ENCODE data around the gene LRRC75B. TPM values are rescaled to one million over a fixed set of nuclear protein-coding genes. Genes with fewer than 3 reads are reported as not detected.
"Not testable (repeated sequence)": the region's sequence is repeated elsewhere in the genome, so short reads cannot be mapped to it uniquely, and the experiment has no call there.

Gene LRRC75B
- total RNA-seq, 1 experiment from 2014 or later = 18.1 TPM

DNA sequence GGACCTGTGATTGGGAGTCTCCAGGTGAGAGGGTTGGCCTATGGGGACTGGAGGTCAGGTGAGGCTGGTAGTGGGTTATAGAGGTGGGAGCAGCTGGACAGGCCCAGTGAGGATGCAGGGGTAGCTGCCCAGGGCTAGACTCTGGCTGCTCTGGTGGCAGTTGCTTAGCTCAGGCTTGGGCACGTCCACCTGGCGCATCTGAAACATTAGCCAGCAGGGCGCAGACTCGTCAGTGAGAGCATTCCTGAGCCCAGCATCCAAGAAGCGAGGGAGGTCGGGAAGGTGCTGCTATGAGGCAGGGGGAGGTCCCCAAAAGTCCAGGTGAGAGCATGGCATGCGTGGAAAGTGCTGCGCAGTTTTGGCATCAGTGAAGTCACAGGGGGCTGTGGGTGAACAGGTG, 6.6 kb upstream of the LRRC75B start:
- Histone ChIP-seq H2AFZ (ENCODE audit: low read length) (no peak overlapping the region), H3K23me2 (ENCODE audit: insufficient read length, low read depth, low read length, poor library complexity, severe bottlenecking) (no peaks in the 10 kb centered on the region), H3K27ac (ENCODE audit: insufficient read length, low read depth, low read length) (no peak overlapping the region), H3K9ac (ENCODE audit: extremely low read depth, insufficient read length, low read length) (no peak overlapping the region), H3T11ph (ENCODE audit: low read length) (no peak overlapping the region), H3K4me1 (ENCODE audit: insufficient read depth, low read length) (no peaks in the 10 kb centered on the region; the same call in 1 of the 2 replicates), H3K4ac (ENCODE audit: low read depth, low read length) (no peak overlapping the region), H4K20me1 (ENCODE audit: control insufficient read depth, insufficient read depth, insufficient read length) (no peaks in the 10 kb centered on the region), H3K79me1 (ENCODE audit: insufficient read depth, low read depth, low read length, poor library complexity, severe bottlenecking) (no peaks in the 10 kb centered on the region), H2AK5ac (ENCODE audit: insufficient read length, low read length) (no peak overlapping the region), H4K8ac (replicated peaks; ENCODE audit: insufficient read length, low read depth, low read length) (no peak overlapping the region), H3K56ac (ENCODE audit: insufficient read length, low read depth, low read length) (no peak overlapping the region), H2BK120ac (ENCODE audit: low read depth, low read length, poor library complexity, severe bottlenecking) (no peak overlapping the region), H4K91ac (ENCODE audit: insufficient read length, low read depth, low read length) (no peak overlapping the region), H4K5ac (ENCODE audit: insufficient read length, low read depth, low read length) (no peak overlapping the region), H3K9me3 (ENCODE audit: control insufficient read depth, low read depth, low read length) (no peaks in the 10 kb centered on the region), H3K14ac (ENCODE audit: insufficient read depth, low read length) (no peak overlapping the region), H3K4me2 (ENCODE audit: insufficient read depth, insufficient read length, low read length) (no peak overlapping the region), H2BK12ac (ENCODE audit: insufficient read length, low read depth, low read length) (no peak overlapping the region), H2BK15ac (ENCODE audit: low read depth, low read length) (no peak overlapping the region), H3K23ac (ENCODE audit: insufficient read length, low read depth, low read length) (no peak overlapping the region), H3K18ac (ENCODE audit: insufficient read length, low read depth, low read length) (no peak overlapping the region), H3K79me2 (ENCODE audit: insufficient read depth, low read length) (no peaks in the 10 kb centered on the region), H2BK20ac (ENCODE audit: low read depth, low read length, poor library complexity, severe bottlenecking) (no peak overlapping the region), H3K27me3 (ENCODE audit: insufficient read depth, low read length) (no peaks in the 10 kb centered on the region), H2BK5ac (ENCODE audit: insufficient read length, low read length) (no peak overlapping the region)
- H3K4me3 Mint-ChIP-seq = no peak overlapping the region
- no peaks in the 10 kb centered on the region for H3K9me3 Mint-ChIP-seq
- peaks cover 29 to 43% of the 10 kb centered on the region in 2 experiments for H3K4me1 Mint-ChIP-seq
- H3K27ac Mint-ChIP-seq = peak overlapping the region in 1 of 3 experiments; percentile 88; a peak in 3 of 7 replicates
- WGBS (ENCODE audit: extremely low coverage, insufficient read length, low lambda C conversion rate) = no CpG with 5 or more reads among the region's 8 CpGs
- H3K27me3 Mint-ChIP-seq (ENCODE audit: low read depth) = no peaks in the 10 kb centered on the region
- no peaks in the 10 kb centered on the region for H3K36me3 Mint-ChIP-seq (ENCODE audit: insufficient read depth in 1 of 3, low read depth in 3 of 3)
- DNase-seq = peak; percentile 63
- TF ChIP-seq, protein P1, sequence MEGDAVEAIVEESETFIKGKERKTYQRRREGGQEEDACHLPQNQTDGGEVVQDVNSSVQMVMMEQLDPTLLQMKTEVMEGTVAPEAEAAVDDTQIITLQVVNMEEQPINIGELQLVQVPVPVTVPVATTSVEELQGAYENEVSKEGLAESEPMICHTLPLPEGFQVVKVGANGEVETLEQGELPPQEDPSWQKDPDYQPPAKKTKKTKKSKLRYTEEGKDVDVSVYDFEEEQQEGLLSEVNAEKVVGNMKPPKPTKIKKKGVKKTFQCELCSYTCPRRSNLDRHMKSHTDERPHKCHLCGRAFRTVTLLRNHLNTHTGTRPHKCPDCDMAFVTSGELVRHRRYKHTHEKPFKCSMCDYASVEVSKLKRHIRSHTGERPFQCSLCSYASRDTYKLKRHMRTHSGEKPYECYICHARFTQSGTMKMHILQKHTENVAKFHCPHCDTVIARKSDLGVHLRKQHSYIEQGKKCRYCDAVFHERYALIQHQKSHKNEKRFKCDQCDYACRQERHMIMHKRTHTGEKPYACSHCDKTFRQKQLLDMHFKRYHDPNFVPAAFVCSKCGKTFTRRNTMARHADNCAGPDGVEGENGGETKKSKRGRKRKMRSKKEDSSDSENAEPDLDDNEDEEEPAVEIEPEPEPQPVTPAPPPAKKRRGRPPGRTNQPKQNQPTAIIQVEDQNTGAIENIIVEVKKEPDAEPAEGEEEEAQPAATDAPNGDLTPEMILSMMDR (conservative IDR thresholded peaks at IDR 0.05) = 0 out of 3 replicates have a peak, but pooled peaks have one; percentile 21

DNA sequence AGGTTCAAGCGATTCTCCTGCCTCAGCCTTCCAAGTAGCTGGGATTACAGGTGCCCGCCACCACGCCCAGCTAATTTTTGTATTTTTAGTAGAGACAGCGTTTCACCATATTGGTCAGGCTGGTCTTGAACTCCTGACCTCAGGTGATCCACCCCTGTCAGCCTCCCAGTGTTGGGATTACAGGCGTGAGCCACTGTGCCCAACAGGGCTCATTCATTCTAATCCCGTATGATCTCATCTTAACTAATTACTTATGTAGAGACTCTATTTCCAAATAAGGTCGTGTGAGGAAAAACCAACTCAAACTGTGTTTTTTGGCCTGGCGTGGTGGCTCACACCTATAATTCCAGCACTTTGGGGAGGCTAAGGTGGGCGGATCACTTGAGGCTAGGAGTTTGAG, 4.2 kb upstream of the LRRC75B start:
- not testable (repeated sequence) for H3K4me2 ChIP-seq (ENCODE audit: insufficient read depth, insufficient read length, low read length); H3T11ph ChIP-seq (ENCODE audit: low read length); H3K27ac Mint-ChIP-seq; H3K27ac ChIP-seq (ENCODE audit: insufficient read length, low read depth, low read length); H4K20me1 ChIP-seq (ENCODE audit: control insufficient read depth, insufficient read depth, insufficient read length); H3K9me3 Mint-ChIP-seq; H4K5ac ChIP-seq (ENCODE audit: insufficient read length, low read depth, low read length); H3K79me1 ChIP-seq (ENCODE audit: insufficient read depth, low read depth, low read length, poor library complexity, severe bottlenecking); H4K8ac ChIP-seq (replicated peaks; ENCODE audit: insufficient read length, low read depth, low read length); H3K79me2 ChIP-seq (ENCODE audit: insufficient read depth, low read length); DNase-seq; H3K4me1 ChIP-seq (ENCODE audit: insufficient read depth, low read length); H3K14ac ChIP-seq (ENCODE audit: insufficient read depth, low read length); H3K9ac ChIP-seq (ENCODE audit: extremely low read depth, insufficient read length, low read length); H2BK20ac ChIP-seq (ENCODE audit: low read depth, low read length, poor library complexity, severe bottlenecking); H2BK15ac ChIP-seq (ENCODE audit: low read depth, low read length); H3K27me3 ChIP-seq (ENCODE audit: insufficient read depth, low read length); H3K23ac ChIP-seq (ENCODE audit: insufficient read length, low read depth, low read length); H2BK120ac ChIP-seq (ENCODE audit: low read depth, low read length, poor library complexity, severe bottlenecking); H2AFZ ChIP-seq (ENCODE audit: low read length); H3K36me3 Mint-ChIP-seq (ENCODE audit: insufficient read depth in 1 of 3, low read depth in 3 of 3); H2BK5ac ChIP-seq (ENCODE audit: insufficient read length, low read length); H3K18ac ChIP-seq (ENCODE audit: insufficient read length, low read depth, low read length); H2AK5ac ChIP-seq (ENCODE audit: insufficient read length, low read length); H3K4me3 Mint-ChIP-seq; H3K23me2 ChIP-seq (ENCODE audit: insufficient read length, low read depth, low read length, poor library complexity, severe bottlenecking); H4K91ac ChIP-seq (ENCODE audit: insufficient read length, low read depth, low read length); H3K4ac ChIP-seq (ENCODE audit: low read depth, low read length); H3K9me3 ChIP-seq (ENCODE audit: control insufficient read depth, low read depth, low read length); H3K27me3 Mint-ChIP-seq (ENCODE audit: low read depth); H2BK12ac ChIP-seq (ENCODE audit: insufficient read length, low read depth, low read length); H3K56ac ChIP-seq (ENCODE audit: insufficient read length, low read depth, low read length)
- no CpG with 5 or more reads among the region's 9 CpGs for WGBS (ENCODE audit: extremely low coverage, insufficient read length, low lambda C conversion rate)
- peaks cover 14 to 37% of the 10 kb centered on the region in 2 experiments for H3K4me1 Mint-ChIP-seq

Measured in H9 (cell line).